ENCODE results near the gene ACSL4.
A peak's percentile ranks its signal among the peaks of the same experiment; 100 is the strongest.

DNA sequence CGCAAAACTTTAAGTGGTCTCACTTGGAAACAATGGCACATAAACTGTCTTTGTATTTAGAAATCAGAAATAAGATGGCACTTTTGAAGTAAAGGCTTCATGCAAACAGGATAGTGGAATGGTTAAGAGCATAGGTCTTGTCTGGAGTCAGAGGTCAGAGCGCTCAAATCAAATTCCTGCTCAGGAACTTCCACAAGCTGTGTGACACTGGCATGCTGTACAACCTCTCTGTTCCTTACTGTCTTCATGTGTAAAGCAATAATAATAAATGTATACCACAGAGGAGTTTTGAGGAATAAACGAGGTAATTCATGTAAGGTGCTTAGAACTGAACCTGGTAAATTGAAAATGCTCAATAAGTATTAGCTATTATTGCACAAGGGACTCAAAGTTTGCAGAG, 43.4 kb upstream of the ACSL4 start:
- TF ChIP-seq RCOR1 (IDR thresholded peaks at IDR 0.05; ENCODE audit: borderline replicate concordance in 1 of 2, low read depth in 2 of 2, low read length in 2 of 2) (0 out of 4 replicates have a peak, but pooled peaks of 1 of the 2 experiments have one; percentile 14), POLR2A (conservative IDR thresholded peaks at IDR 0.05) (no peak), ZNF639 (CRISPR knock-in tag; conservative IDR thresholded peaks at IDR 0.05 in 1 of 2, IDR thresholded peaks at IDR 0.05 in 1 of 2) (no peak), CTBP1 (IDR thresholded peaks at IDR 0.05; ENCODE audit: borderline replicate concordance) (no peak), ZNF24 (IDR thresholded peaks at IDR 0.05) (no peak), ZKSCAN8 (CRISPR knock-in tag; IDR thresholded peaks at IDR 0.05) (no peak), JUNB (CRISPR knock-in tag; conservative IDR thresholded peaks at IDR 0.05) (no peak), ZSCAN29 (IDR thresholded peaks at IDR 0.05) (no peak), HMG20A (CRISPR knock-in tag; conservative IDR thresholded peaks at IDR 0.05) (no peak), CHD2 (IDR thresholded peaks at IDR 0.05; ENCODE audit: low read depth, low read length) (no peak), TARDBP (IDR thresholded peaks at IDR 0.05) (no peak)
- TF ChIP-seq, protein P1, sequence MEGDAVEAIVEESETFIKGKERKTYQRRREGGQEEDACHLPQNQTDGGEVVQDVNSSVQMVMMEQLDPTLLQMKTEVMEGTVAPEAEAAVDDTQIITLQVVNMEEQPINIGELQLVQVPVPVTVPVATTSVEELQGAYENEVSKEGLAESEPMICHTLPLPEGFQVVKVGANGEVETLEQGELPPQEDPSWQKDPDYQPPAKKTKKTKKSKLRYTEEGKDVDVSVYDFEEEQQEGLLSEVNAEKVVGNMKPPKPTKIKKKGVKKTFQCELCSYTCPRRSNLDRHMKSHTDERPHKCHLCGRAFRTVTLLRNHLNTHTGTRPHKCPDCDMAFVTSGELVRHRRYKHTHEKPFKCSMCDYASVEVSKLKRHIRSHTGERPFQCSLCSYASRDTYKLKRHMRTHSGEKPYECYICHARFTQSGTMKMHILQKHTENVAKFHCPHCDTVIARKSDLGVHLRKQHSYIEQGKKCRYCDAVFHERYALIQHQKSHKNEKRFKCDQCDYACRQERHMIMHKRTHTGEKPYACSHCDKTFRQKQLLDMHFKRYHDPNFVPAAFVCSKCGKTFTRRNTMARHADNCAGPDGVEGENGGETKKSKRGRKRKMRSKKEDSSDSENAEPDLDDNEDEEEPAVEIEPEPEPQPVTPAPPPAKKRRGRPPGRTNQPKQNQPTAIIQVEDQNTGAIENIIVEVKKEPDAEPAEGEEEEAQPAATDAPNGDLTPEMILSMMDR (IDR thresholded peaks at IDR 0.05 in 2 of 3, conservative IDR thresholded peaks at IDR 0.05 in 1 of 3; ENCODE audit: insufficient read depth in 2 of 3, low read depth in 1 of 3, low read length in 3 of 3): no peak
